GM10266 (cell line): Measurements from ENCODE around the gene NEO1.

Experiments
- DNase-seq: peaks from one replicate; pipeline ENCODE4 v3.0.0; 2012; ENCODE audit errors: extremely low spot score
- CTCF ChIP-seq: IDR thresholded peaks from 2 replicates; pipeline ENCODE4 v1.5.1; 2012; ENCODE audit warnings: mild to moderate bottlenecking, low read depth; ENCODE audit not compliant: control insufficient read depth, insufficient read depth; ENCODE audit errors: missing control alignments

The NEO1 gene

GRCh38 chr15:73330206-73331051 is 278.2 kb downstream of the NEO1 start:
- DNase-seq: no peak
- TF ChIP-seq CTCF: no peak

- no peak for TF ChIP-seq CTCF
- no peak for DNase-seq
These were observed 279.2 kb downstream of the NEO1 start for GRCh38 chr15:73331501-73331900.

- no peak for DNase-seq
- no peak for TF ChIP-seq CTCF
These were observed 280.0 kb downstream of the NEO1 start for GRCh38 chr15:73331991-73332925.

- TF ChIP-seq CTCF: no peak
- no peak for DNase-seq
These were observed 280.7 kb downstream of the NEO1 start for GRCh38 chr15:73333001-73333400.

- TF ChIP-seq CTCF: no peak
- no peak for DNase-seq
These were observed 281.8 kb downstream of the NEO1 start for GRCh38 chr15:73334086-73334485.

- DNase-seq: no peak
- no peak for TF ChIP-seq CTCF
These were observed 282.8 kb downstream of the NEO1 start for GRCh38 chr15:73335026-73335425.
